CD14-positive monocyte (primary cell): ENCODE measurements around the gene UCN. TPM values are rescaled to one million over a fixed set of nuclear protein-coding genes. Genes with fewer than 3 reads are reported as not detected.

ENCODE experiments used
- DNase-seq, 3 donors: peaks; one replicate each; pipeline ENCODE4 v3.0.0-alpha.2; 2011 to 2022
- H2AFZ ChIP-seq: 2 replicates; pipeline ENCODE4 v1.6.0; 2012; ENCODE audit warnings: mild to moderate bottlenecking, low read depth, low read length, inconsistent platforms; ENCODE audit not compliant: insufficient read depth, poor library complexity, severe bottlenecking
- H3K27ac ChIP-seq, 2 donors: 1 replicate in 1 of 2; 2 replicates in 1 of 2; pipeline ENCODE4 v1.5.1; 2012 to 2013; ENCODE audit warnings: low read length in 2 of 2, control low read depth in 1 of 2, inconsistent platforms in 1 of 2, low read depth in 1 of 2, mild to moderate bottlenecking in 1 of 2
- H3K27me3 ChIP-seq, 2 donors: one replicate each; pipeline versions ENCODE4 v1.6.0 to v1.6.1; 2011 to 2013; ENCODE audit warnings: low read length in 2 of 2; ENCODE audit not compliant: control insufficient read depth in 2 of 2, insufficient read depth in 2 of 2
- H3K36me3 ChIP-seq, 2 donors: replicated peaks in 1 of 2; 1 replicate in 1 of 2; 2 replicates in 1 of 2; pipeline versions ENCODE4 v1.5.1 to v1.6.1; 2012 to 2013; ENCODE audit warnings: low read length in 2 of 2, control low read depth in 1 of 2, inconsistent platforms in 1 of 2, mild to moderate bottlenecking in 1 of 2; ENCODE audit not compliant: insufficient read depth in 2 of 2, control insufficient read depth in 1 of 2
- H3K4me1 ChIP-seq, 2 donors: 1 replicate in 1 of 2; 2 replicates in 1 of 2; pipeline versions ENCODE4 v1.5.1 to v1.6.1; 2012 to 2013; ENCODE audit warnings: low read length in 2 of 2, control low read depth in 1 of 2, inconsistent platforms in 1 of 2, mild to moderate bottlenecking in 1 of 2, moderate library complexity in 1 of 2; ENCODE audit not compliant: insufficient read depth in 2 of 2, control insufficient read depth in 1 of 2
- H3K4me2 ChIP-seq: replicated peaks from 2 replicates; pipeline ENCODE3; 2012; ENCODE audit warnings: low read length, moderate library complexity, mild to moderate bottlenecking; ENCODE audit not compliant: poor library complexity, severe bottlenecking; ENCODE audit errors: extremely low read depth
- H3K4me3 ChIP-seq, 3 experiments: fragments of 200-600 bp in 1 of 3; sonication (generic) in 1 of 3; replicated peaks in 1 of 3; 1 replicate in 2 of 3; 2 replicates in 1 of 3; pipeline ENCODE4 v1.5.1; 2011 to 2013; ENCODE audit warnings: low read length in 3 of 3, mild to moderate bottlenecking in 3 of 3, control low read depth in 2 of 3, low read depth in 2 of 3, inconsistent platforms in 1 of 3, moderate library complexity in 1 of 3
- H3K79me2 ChIP-seq: 2 replicates; pipeline ENCODE4 v1.6.0; 2012; ENCODE audit warnings: mild to moderate bottlenecking, control low read depth, inconsistent platforms, low read length, moderate library complexity; ENCODE audit not compliant: insufficient read depth
- H3K9ac ChIP-seq: 2 replicates; pipeline ENCODE4 v1.6.0; 2017; ENCODE audit warnings: low read length, mild to moderate bottlenecking; ENCODE audit not compliant: insufficient read depth, poor library complexity, severe bottlenecking
- H3K9me3 ChIP-seq, 2 donors: replicated peaks in 1 of 2; 1 replicate in 1 of 2; 2 replicates in 1 of 2; pipeline versions ENCODE4 v1.5.1 to v1.6.1; 2012 to 2013; ENCODE audit warnings: low read length in 2 of 2, control low read depth in 1 of 2; ENCODE audit not compliant: control insufficient read depth in 1 of 2, insufficient read depth in 1 of 2
- H4K20me1 ChIP-seq: 2 replicates; pipeline ENCODE4 v1.6.0; 2012; ENCODE audit warnings: mild to moderate bottlenecking, low read length, control low read depth, moderate library complexity; ENCODE audit not compliant: insufficient read depth
- H3K27ac Mint-ChIP-seq, 7 donors: one replicate each; pipeline ENCODE4 v1.8.0; 2020; ENCODE audit warnings: mild to moderate bottlenecking in 7 of 7, mixed read lengths in 7 of 7, moderate library complexity in 6 of 7, inconsistent platforms in 2 of 7
- H3K27me3 Mint-ChIP-seq, 3 donors: one replicate each; pipeline ENCODE4 v1.8.0; 2021 to 2022; ENCODE audit warnings: low read depth in 3 of 3, mild to moderate bottlenecking in 3 of 3, mixed read lengths in 3 of 3, moderate library complexity in 3 of 3, inconsistent platforms in 1 of 3
- H3K36me3 Mint-ChIP-seq, 2 donors: one replicate each; pipeline ENCODE4 v1.8.0; 2020; ENCODE audit warnings: mixed read lengths in 2 of 2, inconsistent platforms in 1 of 2, mild to moderate bottlenecking in 1 of 2
- H3K4me1 Mint-ChIP-seq: one replicate; pipeline ENCODE4 v1.8.0; 2020; ENCODE audit warnings: mild to moderate bottlenecking, mixed read lengths
- H3K4me3 Mint-ChIP-seq, 2 donors: one replicate each; pipeline ENCODE4 v1.8.0; 2020; ENCODE audit warnings: mild to moderate bottlenecking in 2 of 2, mixed read lengths in 2 of 2, moderate library complexity in 1 of 2
- H3K9me3 Mint-ChIP-seq, 7 donors: one replicate each; pipeline ENCODE4 v1.8.0; 2020 to 2022; ENCODE audit warnings: mixed read lengths in 7 of 7, mild to moderate bottlenecking in 6 of 7, moderate library complexity in 6 of 7, inconsistent platforms in 2 of 7
- CTCF ChIP-seq: fragments of 200-600 bp; IDR thresholded peaks from one replicate; pipeline ENCODE4 v1.8.0; 2022; ENCODE audit warnings: antibody characterized with exemption, mild to moderate bottlenecking
- WGBS: methylation state at CpG from one replicate; pipeline ENCODE4 v1.1.5; 2013; ENCODE audit warnings: missing lambda C conversion rate; ENCODE audit not compliant: insufficient coverage; 5-methylcytosine and 5-hydroxymethylcytosine counted together
- intact Hi-C, 2 donors: fragments of 100-400 bp; cut with micrococcal nuclease; formaldehyde crosslinking; loops; one replicate each; pipeline versions ENCODE4 v1.15.0 to v1.15.1; 2023
- polyA plus RNA-seq, 3 donors: library from polyadenylated mRNA; depleted of rRNA in 1 of 3; unstranded in 2 of 3; stranded (reverse) in 1 of 3; fragments of 300-500 nt in 2 of 3; fragments of >200 nt in 1 of 3; fragmentation: Illumina TruSeq in 2 of 3; gene quantifications; 1 replicate in 2 of 3; 2 replicates in 1 of 3; pipeline ENCODE4 v1.2.3, GENCODE V29; 2012 to 2021

UCN gene
- polyA plus RNA-seq, 3 donors, result 0.39 to 2.2 (median 0.60) TPM

- no peak for TF ChIP-seq CTCF
- no peak overlapping the region for H3K9ac ChIP-seq
These were observed 36.5 kb downstream of the UCN start for GRCh38 chr2:27271631-27272340.

GRCh38 chr2:27270670-27271069 lies 37.6 kb downstream of the UCN start:
- DNase-seq, result no peak
- WGBS, result no CpG with 5 or more reads among the region's 2 CpGs
- peaks cover 7 to 17% of the 10 kb centered on the region in 2 donors for H3K27me3 ChIP-seq
- no peak overlapping the region for H3K27ac ChIP-seq
- no peaks in the 10 kb centered on the region for H4K20me1 ChIP-seq
- H3K4me2 ChIP-seq, result no peak overlapping the region
- no peaks in the 10 kb centered on the region for H3K36me3 ChIP-seq
- Mint-ChIP-seq H3K27ac (no peak overlapping the region), H3K27me3 (peaks cover 8 to 12% (median 10%) of the 10 kb centered on the region in 3 donors), H3K36me3 (peaks cover under 1% of the 10 kb centered on the region in 2 donors), H3K4me1 (no peaks in the 10 kb centered on the region), H3K4me3 (no peak overlapping the region), H3K9me3 (peaks cover 0 to under 1% (median 0%) of the 10 kb centered on the region in 7 donors)
- no peak overlapping the region for H3K4me3 ChIP-seq
- H3K9me3 ChIP-seq, result peaks cover 0 to 2% of the 10 kb centered on the region in 2 donors
- H2AFZ ChIP-seq, result no peak overlapping the region
- no peaks in the 10 kb centered on the region for H3K79me2 ChIP-seq
- intact Hi-C loops, result no loop called here
- no peak for TF ChIP-seq CTCF
- H3K4me1 ChIP-seq, result no peaks in the 10 kb centered on the region
- no peak overlapping the region for H3K9ac ChIP-seq

More at GRCh38 chr2:27271631-27272340, 36.5 kb downstream of the UCN start:
- Histone ChIP-seq H4K20me1 (no peaks in the 10 kb centered on the region), H3K27me3 (peaks cover 0 to 9% of the 10 kb centered on the region in 2 donors), H3K4me3 (no peak overlapping the region), H3K36me3 (no peaks in the 10 kb centered on the region), H3K4me1 (no peaks in the 10 kb centered on the region), H3K27ac (no peak overlapping the region), H3K79me2 (no peaks in the 10 kb centered on the region), H2AFZ (no peak overlapping the region), H3K4me2 (no peak overlapping the region), H3K9me3 (no peaks in the 10 kb centered on the region)
- peaks cover 11 to 13% (median 13%) of the 10 kb centered on the region in 3 donors for H3K27me3 Mint-ChIP-seq
- 98% methylated on average over 5 of the region's 11 CpGs for WGBS
- no peak overlapping the region for H3K4me3 Mint-ChIP-seq
- H3K4me1 Mint-ChIP-seq, result no peaks in the 10 kb centered on the region
- no peak overlapping the region for H3K27ac Mint-ChIP-seq
- no peaks in the 10 kb centered on the region for H3K9me3 Mint-ChIP-seq
- intact Hi-C loops, result no loop called here
- no peak for DNase-seq
- no peaks in the 10 kb centered on the region for H3K36me3 Mint-ChIP-seq
